AG20443 (cell line): ENCODE measurements around the gene NKAIN1.
A peak's percentile ranks its signal among the peaks of the same experiment; 100 is the strongest.
"Not testable (repeated sequence)": the region's sequence is repeated elsewhere in the genome, so short reads cannot be mapped to it uniquely, and the experiment has no call there.

Experiments used
- DNase-seq: peaks from one replicate; pipeline ENCODE4 v3.0.0; 2012; ENCODE audit warnings: low spot score, mixed read lengths

The NKAIN1 gene

GRCh38 chr1:31152181-31152795 lies 87.4 kb downstream of the NKAIN1 start:
- DNase-seq, result peak; percentile 71

DNA sequence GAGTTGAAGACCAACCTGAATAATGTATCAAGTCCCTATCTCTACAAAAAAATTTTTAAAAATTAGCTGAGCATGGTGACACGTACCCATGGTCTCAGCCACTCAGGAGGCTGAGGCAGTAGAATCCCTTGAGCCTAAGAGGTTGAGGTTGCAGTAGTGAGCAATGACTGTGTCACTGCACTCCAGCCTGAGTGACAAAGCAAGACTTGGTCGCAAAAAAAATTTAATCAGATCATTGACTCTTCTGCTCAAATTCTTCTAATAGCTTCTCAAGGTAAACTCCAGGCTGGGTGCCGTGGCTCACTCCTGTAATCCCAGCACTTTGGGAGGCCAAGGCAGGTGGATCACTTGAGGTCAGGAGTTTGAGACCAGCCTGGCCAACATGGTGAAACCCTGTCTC lies 88.3 kb downstream of the NKAIN1 start:
- DNase-seq, result no peak

- DNase-seq, result no peak
These were observed 91.3 kb downstream of the NKAIN1 start for GRCh38 chr1:31148409-31148808.

- DNase-seq, result no peak
These were observed 94.0 kb downstream of the NKAIN1 start for GRCh38 chr1:31145648-31146047.

- DNase-seq, result no peak
These were observed 95.2 kb downstream of the NKAIN1 start for GRCh38 chr1:31144442-31144841.

DNA sequence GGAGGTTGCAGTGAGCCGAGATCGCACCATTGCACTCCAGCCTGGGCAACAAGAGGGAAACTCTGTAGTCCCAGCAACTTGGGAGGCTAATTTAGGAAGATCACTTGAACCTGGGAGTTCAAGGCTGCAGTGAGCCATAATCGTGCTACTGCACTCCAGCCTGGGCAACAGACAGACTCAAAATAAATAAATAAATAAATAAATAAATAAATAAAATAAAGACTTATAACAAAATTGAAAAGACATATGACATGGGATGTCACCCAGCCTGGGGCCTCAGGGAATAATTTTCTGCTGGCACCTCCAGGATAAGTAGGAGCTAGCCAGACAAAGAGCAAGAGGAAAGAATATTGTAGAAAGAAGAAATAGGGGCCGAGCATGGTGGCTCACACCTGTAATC lies 96.2 kb downstream of the NKAIN1 start:
- DNase-seq, result no peak

DNA sequence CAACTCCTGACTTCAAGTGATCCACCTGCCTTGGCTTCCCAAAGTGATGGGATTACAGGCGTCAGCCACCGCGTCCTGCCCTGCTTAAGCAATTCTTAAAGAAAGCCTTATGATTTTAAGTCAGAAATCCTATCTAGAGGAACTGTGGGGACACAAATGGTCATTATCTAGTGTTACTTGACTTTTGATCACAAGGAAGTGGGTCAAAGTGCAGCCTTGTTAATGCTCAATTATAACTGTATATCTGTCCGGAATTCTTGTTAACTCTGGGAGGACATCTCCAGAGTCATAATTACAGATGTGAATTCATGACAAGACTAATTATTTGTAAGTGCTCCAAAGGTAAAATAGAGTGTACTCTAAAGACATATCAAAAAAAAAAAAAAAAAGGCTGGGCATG lies 97.3 kb downstream of the NKAIN1 start:
- DNase-seq, result no peak

DNA sequence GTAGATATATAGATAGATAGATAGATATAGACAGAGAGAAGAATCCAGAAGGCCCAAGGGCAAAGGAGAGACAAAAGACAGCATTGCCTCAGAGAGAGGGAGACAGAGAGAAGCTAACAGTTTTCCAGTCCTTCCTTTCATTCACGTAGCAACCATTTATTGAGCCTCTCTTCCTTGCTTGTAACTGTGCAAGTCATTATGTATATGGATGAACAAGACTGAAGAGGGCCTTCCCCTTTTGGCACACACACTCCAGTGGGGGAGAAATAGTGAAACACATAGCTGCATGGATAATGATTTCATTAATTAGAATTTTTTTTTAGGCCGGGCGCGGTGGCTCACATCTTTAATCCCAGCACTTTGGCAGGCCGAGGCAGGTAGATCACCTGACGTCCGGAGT lies 99.4 kb downstream of the NKAIN1 start:
- no peak for DNase-seq

DNA sequence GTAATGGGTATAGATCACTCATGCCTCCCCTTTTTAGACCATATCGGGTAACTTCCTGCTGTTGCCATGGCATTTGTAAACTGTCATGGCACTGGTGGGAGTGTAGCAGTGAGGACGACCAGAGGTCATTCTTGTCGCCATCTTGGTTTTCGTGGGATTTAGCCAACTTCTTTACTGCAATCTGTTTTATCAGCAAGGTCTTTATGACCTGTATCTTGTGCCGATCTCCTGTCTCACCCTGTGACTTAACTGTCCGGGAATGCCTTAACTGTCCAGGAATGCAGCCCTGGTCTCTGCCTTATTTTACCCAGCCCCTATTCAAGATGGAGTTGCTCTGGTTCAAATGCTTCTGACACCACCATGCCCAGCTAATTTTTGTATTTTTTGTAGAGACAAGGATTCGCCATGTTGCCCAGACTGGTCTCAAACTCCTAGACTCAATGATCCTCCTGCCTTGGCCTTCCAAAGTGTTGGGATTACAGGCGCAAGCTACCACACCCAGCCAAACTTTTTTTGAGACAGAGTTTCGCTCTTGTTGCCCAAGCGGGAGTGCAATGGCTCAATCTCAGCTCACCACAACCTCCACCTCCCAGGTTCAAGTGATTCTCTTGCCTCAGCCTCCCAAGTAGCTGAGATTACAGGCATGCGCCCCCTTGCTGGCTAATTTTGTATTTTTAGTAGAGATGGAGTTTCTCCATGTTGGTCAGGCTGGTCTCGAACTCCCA lies 100.7 kb downstream of the NKAIN1 start:
- not testable (repeated sequence) for DNase-seq

- DNase-seq, result not testable (repeated sequence)
These were observed 101.8 kb downstream of the NKAIN1 start for GRCh38 chr1:31137873-31138272.

- peak; percentile 46 for DNase-seq
These were observed 103.6 kb downstream of the NKAIN1 start for GRCh38 chr1:31135973-31136600.

DNA sequence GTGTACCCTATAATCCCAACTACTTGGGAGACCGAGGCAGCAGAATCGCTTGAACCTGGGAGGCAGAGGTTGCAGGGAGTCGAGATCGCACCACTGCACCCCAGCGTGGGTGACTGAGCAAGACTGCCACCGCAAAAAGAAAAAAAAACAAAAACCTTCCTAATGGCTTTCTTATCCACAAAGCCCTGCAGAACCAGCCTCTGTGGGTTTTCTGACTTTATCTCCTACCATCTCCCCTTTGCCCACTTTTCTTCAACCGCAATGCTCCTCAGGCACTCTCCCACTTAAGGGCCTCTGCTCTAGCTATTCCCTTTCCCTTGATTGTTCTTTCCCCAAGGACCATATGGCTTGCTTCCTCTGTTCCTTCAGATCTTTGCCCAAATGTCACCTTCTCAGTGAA lies 106.3 kb downstream of the NKAIN1 start:
- no peak for DNase-seq
